Amygdala (tissue), 56 donors: ENCODE results near the gene KCNIP1.

ENCODE experiments used
- DNase-seq, 56 donors: peaks; one replicate each; lab custom pipeline; 2025; lab: John Stamatoyannopoulos, UW

KCNIP1 gene

DNA sequence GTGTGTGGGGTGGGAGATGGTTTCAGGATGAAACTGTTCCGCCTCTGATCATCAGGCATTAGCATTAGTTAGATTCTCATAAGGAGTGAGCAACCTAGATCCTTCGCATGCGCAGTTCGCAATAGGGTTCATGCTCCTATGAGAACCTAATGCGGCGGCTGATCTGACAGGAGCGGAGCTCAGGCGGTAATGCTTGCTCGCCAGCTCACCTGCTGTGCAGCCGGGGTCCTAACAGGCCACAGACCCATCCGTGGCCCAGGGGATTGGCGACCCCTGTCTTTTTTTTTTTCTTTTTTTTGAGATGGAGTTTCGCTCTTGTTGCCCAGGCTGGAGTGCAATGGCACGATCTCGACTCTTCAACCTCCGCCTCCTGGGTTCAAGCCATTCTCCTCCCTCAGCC lies 119.1 kb downstream of the KCNIP1 start:
- no peak for DNase-seq

DNA sequence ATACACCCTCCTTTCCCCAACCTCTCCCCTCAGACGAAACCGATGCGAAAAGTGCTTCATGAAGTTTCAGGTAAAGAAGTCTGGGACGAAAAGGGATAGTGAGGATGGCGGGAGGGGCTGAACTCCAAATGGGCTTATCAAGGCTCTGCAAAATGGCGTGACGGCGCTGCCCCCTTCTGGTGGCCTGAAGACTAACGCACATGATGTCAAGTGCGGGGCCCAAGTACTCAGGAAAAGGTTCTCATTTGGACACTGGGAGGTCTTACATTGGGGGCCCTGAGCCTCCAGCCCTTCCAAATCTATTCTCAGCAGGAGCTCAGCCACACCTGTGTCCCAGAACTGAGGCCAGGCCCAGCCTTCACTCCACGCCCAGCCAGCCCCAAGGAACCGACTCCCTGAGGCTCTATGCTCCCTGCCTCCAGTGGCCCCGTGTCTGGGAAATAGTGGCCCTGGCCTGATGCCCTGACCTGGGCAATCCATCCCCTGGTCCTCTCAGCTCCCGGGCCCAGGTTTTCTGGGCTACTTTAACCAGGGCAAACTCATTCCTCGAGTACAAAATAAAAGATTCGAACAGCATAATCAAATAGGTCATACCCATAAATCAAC lies 119.9 kb downstream of the KCNIP1 start:
- peak in 18 of 56 donors; percentile 6 to 58 (median 26) for DNase-seq

DNA sequence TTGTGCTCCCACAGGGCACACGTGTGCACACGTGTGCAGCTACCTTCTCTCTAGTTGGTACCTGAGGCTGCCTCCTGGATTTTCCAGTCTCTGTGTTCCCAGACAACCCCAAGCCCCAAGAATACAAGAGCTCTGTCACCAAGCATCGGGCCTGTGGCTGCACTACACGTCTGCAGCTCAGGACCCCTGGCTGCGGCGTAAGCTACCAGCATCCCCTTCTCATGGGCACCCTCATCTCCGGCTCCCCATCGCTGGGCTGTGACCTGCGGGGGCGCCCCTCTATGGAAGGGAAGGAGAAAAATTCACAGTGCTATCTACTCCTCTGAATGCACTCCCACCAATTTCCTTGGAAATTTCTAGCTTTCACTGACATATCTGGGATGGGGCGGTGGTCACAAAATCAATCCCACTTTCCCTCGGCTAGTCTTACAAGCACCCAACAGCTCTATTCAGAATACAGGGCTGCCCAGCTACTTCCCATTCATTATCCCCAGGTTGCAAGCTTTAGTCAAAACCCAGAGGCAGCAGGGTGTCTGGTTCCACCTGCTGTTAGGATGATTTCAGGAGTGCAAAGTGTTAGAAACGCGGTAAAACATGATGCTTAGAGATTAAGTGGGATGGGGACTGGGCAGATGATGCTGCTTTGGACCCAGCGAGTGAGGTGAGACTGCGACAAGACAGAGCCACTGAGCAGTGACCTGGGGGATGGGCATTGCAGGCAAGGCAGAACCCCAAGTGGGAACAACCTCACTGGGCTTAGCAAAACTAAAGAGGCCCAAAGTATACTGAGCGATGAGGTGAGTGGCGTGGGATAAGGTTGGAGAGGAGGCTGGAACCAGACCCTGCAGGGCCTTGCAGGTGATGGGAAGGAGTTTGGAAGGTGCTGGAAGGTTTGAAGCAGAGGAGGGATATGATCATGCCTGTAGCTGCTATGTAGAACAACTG lies 121.7 kb downstream of the KCNIP1 start:
- DNase-seq, result no peak

DNA sequence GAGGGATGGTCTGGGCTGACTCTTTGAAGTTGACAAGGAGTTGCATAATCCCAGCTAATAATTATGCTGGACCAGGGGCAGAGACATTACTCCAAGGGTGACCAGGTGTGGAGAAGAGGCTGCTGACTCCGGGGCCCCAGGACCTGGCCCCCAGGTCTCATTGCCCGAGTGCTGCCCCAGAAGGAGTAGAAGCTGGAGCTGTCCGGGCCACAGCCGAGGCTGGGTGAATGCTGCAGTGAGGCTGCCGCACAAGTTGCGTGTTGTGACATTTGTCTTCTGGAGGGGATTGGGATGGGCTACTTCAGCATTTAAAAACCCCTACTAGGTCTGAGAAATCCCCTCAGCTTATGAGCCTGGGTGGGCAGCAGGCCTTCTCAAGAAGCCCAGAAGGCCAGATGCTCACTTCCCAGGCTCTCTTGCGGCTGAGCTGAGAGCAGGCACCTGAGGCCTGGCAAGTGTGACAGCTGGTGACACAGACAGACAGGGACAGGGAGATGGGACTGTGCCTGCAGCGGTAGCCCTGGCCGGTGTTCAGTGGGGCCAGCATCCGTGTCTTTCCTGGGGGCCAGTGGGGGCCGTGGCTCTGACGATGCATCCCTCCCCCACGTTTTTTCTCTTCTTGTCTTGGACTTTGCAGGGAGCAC lies 122.8 kb downstream of the KCNIP1 start:
- DNase-seq, result no peak

DNA sequence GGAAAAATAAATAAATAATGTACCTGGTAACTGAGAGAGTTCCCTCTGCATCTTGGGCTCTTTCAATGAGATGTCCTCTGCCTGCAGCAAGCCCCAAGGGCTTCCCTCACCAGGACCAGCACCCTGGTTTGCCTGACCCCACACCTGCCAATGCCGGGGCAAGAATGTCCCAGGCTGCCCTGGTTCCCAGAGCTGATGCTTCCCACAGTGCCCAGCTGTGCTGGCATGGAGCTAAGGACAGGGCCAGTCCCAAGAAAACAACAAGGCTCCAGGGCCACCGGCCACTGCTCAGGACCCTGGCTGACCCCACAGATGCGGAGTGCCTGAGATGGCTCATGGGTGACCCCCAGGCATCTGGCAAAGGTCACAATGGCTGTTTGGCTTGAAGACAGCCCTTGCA lies 123.5 kb downstream of the KCNIP1 start:
- DNase-seq, result no peak

DNA sequence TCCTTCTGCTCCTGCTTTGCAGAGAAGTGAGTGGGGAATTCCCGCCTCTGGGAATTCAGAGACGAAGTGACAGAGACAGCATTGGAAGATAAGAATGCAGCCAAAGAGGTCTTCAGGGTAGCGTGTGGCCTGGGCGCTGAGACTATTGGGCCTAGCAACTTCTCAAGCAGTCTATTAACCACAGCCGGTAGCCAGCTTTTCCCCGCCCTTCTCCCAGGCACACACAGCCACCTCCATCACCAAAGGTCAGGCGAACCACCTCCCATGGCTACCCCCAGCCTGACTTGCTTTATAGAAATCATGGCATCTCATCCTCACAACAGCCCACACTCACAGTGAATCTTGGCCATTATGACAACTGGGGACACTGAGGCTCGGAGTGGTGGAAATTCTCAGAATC lies 124.2 kb downstream of the KCNIP1 start:
- no peak for DNase-seq

DNA sequence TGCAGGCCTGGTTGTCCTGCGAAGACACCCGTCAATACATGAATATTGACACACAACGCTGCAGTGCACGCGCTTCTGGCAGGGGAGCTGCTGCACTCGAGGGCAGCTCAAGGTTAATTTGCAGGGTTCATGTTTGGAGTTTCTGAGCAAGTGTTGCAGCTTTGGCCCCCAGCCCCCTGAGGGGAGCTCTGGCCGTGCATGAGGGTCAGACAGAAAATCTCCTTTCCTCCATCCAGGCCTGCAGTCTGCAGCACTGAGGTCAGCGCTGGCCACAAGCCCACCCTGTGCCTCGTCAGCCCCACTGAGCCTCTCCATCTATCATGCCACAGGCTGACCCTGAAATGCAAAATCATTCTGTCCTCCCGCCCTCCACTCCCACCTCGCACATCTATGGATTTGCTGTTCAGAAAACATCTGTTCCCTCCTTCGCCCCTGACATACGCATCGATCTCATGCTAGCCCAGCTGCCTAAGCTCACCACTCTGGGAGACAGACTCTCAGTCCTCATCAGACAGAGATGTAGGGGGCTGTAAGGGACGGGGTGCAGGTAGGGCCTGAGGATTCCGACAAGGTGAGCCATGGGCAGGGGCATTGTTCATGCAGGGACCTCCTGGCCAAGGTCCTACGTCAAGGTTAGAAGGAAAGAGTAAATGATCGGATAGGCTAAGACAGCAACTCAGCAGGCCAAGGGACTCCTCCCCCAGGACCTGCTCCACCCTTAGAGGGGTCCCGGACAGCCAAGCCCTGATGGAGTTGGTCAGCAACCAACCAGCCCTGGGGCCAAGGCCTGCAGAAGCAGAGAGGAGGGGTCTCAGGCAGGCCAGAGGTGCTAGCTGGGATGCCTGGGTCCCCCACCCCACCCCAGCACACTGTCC lies 125.1 kb downstream of the KCNIP1 start:
- no peak for DNase-seq

DNA sequence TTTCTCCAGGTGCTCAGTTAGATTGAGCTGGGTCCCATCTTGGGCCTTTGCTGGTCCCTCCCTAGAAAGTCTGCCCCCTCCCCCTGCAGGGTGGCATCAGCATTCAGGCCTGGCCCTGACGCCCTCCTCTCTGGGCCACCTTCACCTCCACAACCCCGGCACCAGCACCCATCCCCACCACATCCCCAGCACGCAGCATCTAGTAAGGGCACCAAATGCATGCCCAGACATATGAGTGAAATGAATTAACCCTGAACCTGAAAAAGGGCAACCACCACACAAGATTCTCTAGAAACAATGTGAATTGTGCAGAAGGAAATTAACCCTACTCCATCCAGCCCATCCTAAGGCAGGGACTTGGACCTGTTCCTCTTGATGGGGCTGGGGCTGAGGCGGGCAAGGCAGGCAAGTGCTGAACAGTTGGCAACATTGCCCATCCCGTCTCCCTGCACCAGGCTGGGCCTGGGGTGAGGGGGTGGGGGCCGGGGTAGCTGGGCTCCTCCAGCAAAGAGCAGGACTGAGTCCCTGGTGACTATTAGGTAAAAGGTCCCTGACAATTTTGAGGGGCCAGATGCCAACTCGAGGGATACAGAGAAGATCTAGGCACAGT lies 125.9 kb downstream of the KCNIP1 start:
- no peak for DNase-seq

DNA sequence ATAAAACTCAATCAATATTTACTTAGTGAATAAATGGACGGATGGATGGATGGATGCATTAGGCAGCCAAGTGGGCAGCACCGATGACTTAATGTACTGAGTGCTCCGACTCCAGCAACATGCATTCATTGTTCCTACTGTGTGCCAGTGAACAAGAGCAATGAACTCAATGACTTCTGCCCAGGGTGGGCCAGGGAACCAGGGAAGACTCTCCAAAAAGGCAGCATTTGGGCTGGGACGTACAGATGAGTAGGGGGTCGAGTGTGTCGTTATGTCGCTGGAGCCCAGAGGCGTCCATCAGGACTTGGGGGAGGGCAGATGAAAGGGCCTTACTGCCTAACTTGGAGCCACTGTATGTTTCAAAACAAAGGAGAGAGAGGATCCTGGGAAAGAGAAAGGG lies 126.4 kb downstream of the KCNIP1 start:
- no peak for DNase-seq

DNA sequence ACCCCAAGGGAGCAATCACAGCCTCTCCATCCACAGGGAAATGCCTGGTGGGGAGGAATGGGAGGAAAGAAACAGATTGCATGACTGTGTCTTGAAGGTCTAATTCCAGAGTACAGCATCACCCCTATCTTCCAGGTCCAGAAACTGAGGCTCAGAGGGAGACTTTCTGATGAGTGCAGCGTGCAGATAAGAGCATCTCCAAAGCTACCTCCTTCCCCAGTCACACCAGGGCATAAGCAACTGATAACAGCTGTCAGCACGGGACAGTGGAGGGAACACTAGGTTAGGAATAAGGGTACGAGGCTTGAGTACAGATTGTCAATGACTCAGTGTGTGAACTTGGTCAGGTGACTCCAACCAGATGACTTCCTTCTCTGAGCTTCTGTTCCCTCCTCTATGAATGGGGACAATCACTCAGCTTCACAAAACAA lies 126.9 kb downstream of the KCNIP1 start:
- peak in 10 of 56 donors; percentile 7 to 61 (median 22) for DNase-seq

DNA sequence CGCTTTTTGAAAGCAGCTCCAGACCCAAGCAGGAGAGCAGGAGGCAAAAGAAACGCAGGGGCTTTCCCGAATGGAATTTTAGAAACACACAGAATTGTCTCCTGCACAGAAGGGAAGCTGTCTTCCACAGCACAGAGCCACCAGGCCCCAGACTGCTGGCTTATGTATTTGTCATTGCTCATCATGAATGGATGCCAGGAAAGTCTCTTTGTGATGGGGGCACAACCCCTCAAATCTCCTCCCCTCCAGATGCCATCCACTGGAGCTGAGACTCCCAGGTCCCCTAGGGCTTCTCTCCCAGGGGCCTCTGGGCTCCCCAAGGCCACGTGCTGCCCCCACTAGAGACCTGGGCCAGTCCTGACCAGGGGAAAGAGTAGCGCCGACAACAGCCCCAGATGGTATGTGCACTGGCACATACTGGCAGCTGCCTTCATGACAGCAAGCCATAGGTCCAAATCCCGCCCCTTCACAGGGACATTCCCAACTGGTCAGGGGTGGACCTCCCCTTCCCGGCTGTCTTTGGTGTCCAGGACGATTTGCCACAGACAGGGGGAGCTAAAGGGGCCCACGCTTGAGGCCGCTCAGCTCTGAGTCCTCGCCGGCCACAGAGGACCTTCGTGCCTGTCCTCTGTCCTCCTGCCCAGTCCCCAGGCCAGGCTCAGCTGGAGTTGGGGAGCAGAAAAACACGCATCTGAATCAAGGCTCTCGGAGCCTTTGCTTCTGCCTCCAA lies 127.8 kb downstream of the KCNIP1 start:
- DNase-seq, result peak in 27 of 56 donors; percentile 8 to 75 (median 31)

DNA sequence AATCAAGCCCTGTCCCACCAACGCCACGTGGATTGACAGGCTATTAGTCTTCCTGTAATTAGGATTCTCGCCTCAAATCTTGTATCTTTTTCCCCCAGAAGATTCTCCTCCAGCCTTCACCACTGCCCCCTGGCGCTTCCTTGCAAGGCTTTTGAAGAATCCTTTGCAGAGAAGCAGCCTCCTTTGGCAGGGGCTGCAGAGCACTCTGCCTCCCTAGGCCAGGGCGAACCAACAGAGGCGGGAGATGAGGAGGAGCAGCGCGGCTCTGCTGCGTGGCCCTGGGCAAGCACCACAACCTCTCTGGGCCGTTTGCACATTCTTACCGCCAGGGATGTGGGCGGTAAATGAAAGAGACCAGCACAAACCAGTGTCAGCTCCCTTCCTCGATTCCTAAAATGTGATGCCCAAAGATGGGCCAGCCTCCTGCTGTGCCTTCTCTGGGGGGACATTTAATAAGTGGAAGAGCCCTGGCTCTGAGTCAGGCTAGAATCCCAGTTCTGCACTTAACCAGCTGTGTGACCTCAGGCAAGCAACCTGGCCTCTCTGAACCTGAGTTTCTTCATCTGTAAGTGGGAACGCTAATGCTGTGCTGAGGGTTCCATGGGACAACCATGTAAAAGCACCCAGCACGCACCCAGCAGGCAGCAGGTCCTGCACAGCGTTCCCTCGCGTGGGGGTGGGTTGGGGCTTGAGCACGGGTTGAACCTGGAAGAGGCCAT lies 128.6 kb downstream of the KCNIP1 start:
- peak in 4 of 56 donors; percentile 10 to 22 (median 12) for DNase-seq

DNA sequence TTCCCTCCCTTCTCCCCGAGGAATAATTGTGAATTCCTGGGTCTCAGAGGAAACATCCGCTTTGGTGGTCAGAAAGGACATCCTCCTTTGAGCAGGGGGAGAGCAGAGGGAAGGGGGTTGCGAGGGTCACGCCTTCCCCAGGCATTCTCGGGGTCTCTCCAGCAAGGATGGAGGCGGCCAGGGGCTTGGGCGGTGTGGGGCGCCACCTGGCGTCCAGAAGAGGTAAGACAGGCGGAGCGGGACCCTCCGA lies 129.1 kb downstream of the KCNIP1 start:
- DNase-seq, result peak in 29 of 56 donors; percentile 12 to 74 (median 45)

DNA sequence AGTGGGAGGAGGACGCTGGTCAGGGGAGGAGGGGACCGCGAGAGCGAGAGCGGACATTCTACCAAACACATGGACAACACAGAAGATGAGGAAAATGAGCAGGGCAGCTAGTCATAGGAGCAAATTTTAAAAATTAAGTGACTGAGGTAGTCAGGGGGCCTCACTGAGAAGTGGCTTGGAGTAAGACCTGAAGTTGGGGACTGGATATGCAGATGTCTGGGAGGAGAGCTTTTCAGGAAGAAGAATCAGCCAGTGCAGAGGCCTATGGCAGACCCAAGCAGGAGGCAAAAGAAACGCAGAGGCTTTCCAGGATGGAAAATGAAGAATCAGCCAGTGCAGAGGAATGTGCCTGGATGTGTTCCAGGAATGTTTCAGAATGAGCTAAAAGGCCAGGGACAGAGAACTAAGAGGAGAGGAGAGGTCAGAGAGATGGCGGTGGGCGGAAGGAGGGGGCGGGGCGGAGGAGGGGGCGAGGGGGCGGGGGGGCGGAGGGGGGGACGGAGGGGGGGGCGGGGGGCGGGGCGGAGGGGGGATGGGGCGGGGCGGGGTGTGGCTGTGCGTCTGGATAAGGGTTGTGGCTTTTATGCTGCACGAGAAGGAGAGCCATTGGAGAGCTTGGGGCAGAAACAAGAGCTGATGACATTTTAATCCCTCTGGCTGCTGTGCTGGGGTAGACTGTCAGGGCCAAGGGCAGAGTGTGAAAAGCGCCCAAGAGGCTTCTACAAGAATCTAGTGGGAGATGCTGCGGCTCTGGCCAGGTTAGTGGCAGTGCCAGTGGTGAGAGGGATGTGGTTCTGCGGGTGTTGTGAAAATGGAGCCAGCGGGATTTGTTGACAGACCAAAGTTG lies 129.6 kb downstream of the KCNIP1 start:
- DNase-seq, result peak in 18 of 56 donors; percentile 15 to 74 (median 52)

DNA sequence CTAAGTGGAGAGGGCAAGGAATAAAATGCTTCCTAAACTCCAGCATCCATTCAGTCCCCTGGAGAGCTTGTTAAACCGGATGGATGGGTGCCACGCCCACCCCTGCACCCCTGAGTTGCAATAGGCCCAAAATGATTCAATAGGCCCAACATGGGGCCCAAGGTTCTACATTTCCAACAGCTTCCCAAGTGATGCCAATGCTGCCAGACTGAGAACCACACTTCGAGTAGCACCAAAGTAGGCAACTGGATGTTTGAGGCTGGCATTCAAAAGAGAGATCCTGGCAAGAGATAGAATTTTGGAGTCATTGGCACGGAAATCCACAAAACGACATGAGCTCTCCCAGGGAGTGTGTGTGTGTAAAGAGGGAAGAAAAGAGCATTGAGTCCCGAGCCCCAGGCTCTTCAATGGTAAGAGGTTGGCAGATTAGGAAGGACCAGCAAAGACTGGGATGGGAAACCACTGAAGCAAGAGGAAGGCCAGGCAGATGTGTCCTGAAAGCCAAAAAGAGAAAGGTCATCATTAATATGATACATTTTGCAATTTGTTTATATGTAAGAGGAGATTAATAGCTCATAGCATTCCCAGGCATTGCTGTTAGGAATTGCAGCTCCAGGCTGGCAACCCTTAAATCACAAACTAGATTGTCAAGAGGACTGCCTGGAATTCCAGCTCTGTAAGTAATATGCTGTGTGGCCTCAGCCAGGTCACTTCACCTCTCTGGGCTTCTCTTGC lies 130.6 kb downstream of the KCNIP1 start:
- no peak for DNase-seq

DNA sequence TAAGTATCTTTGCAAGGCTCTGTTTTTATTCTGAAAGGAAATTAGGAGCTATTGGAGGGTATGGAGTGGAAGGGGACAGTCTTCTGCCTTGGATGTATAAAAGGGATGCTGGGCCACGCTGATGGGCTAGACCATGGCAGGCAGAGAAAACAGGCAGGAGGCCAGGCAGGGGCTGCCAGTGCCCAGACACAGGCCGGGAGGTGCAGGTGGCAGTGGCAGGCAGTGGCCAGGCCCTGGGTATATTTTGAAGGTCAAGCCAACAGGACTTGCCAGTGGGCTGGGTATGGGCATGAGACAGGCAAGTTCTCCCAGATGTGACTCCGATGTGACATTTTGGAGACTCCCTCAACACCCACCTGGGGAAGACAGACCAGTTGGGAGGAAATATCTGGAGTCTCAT lies 131.9 kb downstream of the KCNIP1 start:
- DNase-seq, result no peak

DNA sequence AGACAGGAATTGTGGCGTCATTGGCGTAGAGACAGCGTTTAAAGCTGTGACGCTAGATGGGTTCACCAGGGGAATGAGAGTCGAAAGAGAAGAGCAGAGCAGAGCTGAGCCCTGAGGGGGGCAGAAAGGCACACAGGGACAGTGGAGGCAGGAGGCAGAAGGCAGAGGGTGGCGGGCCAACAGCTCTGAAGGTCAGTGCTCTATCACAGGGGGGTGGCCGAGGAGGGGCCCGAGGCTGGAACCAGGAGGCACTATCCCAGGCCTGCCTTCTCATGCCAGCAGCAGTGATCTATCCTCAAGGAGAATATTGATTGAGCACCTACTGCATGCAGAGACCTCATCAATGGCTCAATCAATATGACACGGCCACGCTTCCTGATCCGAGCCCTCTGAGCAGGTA lies 132.4 kb downstream of the KCNIP1 start:
- DNase-seq, result no peak
